ENCODE data around the gene PLA2G10.

The PLA2G10 gene

DNA sequence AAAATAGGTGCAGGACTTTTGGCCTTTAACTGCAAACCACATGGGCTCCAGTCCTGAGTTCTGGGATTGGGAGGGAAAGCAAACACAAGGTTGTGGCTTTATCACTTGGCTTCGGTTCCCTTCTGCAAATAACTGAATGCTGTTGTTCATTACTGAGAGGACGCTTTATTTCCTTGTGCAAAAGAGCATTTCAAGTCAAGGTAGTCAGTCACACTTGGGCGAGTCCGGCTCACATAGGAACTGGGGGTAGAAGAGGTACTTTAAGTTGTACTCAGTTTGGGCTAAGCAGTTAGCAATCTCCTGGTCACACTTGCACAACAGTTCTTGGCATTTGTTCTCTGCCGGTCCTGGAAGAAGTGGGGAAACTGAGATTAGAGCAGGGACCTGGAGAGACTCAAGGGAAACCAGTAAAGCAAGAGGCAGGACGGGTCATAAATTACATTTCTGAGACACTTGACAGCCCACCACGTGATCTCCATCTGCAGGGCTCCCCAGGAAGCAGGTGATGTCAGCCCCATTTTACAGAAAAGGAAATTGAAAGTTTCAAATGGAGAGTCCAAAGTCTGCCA is 21.6 kb downstream of the PLA2G10 start:
- Mint-ChIP-seq H3K36me3 (ENCODE audit: low read depth) (peaks cover 18% of the 10 kb centered on the region), H3K27ac (peak overlapping the region; percentile 70), H3K4me1 (peaks cover 10% of the 10 kb centered on the region), H3K27me3 (ENCODE audit: low read depth, poor library complexity) (peaks cover 19% of the 10 kb centered on the region), H3K4me3 (no peak overlapping the region), H3K9me3 (no peaks in the 10 kb centered on the region)
- TF ChIP-seq, protein P1, sequence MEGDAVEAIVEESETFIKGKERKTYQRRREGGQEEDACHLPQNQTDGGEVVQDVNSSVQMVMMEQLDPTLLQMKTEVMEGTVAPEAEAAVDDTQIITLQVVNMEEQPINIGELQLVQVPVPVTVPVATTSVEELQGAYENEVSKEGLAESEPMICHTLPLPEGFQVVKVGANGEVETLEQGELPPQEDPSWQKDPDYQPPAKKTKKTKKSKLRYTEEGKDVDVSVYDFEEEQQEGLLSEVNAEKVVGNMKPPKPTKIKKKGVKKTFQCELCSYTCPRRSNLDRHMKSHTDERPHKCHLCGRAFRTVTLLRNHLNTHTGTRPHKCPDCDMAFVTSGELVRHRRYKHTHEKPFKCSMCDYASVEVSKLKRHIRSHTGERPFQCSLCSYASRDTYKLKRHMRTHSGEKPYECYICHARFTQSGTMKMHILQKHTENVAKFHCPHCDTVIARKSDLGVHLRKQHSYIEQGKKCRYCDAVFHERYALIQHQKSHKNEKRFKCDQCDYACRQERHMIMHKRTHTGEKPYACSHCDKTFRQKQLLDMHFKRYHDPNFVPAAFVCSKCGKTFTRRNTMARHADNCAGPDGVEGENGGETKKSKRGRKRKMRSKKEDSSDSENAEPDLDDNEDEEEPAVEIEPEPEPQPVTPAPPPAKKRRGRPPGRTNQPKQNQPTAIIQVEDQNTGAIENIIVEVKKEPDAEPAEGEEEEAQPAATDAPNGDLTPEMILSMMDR (IDR thresholded peaks at IDR 0.05), result no peak
- DNase-seq, result no peak

GRCh38 chr16:14669776-14670175 is 24.3 kb downstream of the PLA2G10 start:
- H3K9me3 Mint-ChIP-seq, result no peaks in the 10 kb centered on the region
- DNase-seq, result no peak
- TF ChIP-seq, protein P1 (IDR thresholded peaks at IDR 0.05), result no peak
- peaks cover 10% of the 10 kb centered on the region for H3K4me1 Mint-ChIP-seq
- H3K27ac Mint-ChIP-seq, result no peak overlapping the region
- H3K36me3 Mint-ChIP-seq (ENCODE audit: low read depth), result peaks cover 43% of the 10 kb centered on the region
- no peak overlapping the region for H3K4me3 Mint-ChIP-seq
- peaks cover 6% of the 10 kb centered on the region for H3K27me3 Mint-ChIP-seq (ENCODE audit: low read depth, poor library complexity)

DNA sequence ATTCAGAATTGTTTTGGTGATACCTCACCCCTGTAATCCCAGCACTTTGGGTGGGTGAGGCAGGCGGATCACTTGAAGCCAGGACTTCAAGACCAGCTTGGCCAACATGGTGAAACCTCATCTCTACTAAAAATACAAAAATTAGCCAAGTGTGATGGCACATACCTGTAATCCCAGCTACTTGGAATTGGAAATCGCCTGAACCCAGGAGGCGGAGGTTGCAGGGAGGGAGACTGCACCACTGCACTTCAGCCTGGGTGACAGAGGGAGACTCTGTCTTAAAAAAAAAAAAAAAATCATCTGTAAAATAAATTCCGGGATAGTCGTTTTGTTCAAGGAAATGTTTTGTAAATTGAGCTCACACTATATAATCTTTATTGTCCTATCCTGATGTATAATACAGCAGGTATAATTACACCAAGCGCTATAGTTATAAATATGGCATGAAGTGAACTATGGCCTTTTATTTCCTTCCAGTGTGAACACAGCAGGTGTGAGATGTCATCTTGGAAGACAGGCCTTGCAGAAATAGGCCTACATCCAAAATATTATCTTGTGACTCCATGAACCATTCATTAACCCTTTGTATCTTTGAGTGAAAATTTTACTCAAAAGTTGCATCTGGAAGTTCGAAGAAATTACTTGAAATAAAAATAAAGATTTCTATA is 25.4 kb downstream of the PLA2G10 start:
- DNase-seq, result no peak
- no peaks in the 10 kb centered on the region for H3K9me3 Mint-ChIP-seq
- peaks cover 54% of the 10 kb centered on the region for H3K36me3 Mint-ChIP-seq (ENCODE audit: low read depth)
- H3K4me1 Mint-ChIP-seq, result peaks cover 10% of the 10 kb centered on the region
- TF ChIP-seq, protein P1 (IDR thresholded peaks at IDR 0.05), result no peak
- H3K4me3 Mint-ChIP-seq, result no peak overlapping the region
- H3K27me3 Mint-ChIP-seq (ENCODE audit: low read depth, poor library complexity), result peaks cover 3% of the 10 kb centered on the region
- H3K27ac Mint-ChIP-seq, result peak overlapping the region; percentile 66

DNA sequence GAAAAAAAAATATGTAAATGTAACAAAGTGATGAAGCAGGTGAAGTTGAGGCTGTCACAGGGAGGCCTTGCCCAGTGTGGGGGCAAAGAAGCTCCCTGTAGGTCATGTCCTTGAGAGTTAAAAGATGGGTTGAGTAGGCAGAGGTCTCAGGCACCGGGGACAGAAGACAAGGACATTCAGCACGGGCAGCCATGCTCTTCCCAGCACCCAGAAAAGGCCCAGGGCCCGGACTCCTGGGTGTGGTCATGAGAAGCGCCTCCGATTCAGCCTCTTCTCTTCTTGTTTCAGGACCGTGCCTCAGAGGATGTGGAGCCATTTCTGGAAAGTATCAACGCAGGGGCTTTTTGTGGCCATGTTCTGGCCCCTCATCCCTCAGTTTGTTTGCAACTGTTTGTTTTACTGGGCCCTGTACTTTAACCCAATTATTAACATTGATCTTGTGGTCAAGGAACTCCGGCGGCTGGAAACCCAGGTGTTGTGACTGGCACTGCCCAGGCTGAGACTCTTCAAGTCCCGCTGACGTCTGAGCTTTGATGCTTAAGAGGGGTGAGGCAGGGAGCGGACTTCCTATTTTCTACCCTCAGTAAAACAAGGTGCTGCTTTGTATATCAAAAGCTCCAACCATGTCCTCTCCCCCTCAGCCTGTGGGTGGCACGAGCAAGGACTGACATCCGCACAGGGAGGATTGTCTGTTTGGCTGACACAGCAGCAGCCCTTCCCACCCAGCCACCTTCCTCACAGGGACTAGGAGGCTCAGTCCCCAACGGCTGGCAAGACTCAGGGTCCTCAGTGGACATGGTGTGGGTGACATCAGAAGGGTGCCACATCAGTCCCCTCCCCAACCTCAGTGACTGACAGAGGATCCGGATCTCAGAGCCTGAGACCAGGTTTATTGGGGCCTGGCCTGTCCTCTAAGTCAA is 26.5 kb downstream of the PLA2G10 start:
- H3K4me3 Mint-ChIP-seq, result no peak overlapping the region
- H3K27ac Mint-ChIP-seq, result peak overlapping the region; percentile 66
- DNase-seq, result no peak
- H3K36me3 Mint-ChIP-seq (ENCODE audit: low read depth), result peaks cover 60% of the 10 kb centered on the region
- peaks cover 3% of the 10 kb centered on the region for H3K27me3 Mint-ChIP-seq (ENCODE audit: low read depth, poor library complexity)
- H3K9me3 Mint-ChIP-seq, result no peaks in the 10 kb centered on the region
- TF ChIP-seq, protein P1 (IDR thresholded peaks at IDR 0.05), result no peak
- H3K4me1 Mint-ChIP-seq, result peaks cover 8% of the 10 kb centered on the region

GRCh38 chr16:14658063-14658462 is 36.0 kb downstream of the PLA2G10 start:
- TF ChIP-seq, protein P1 (IDR thresholded peaks at IDR 0.05), result no peak
- H3K9me3 Mint-ChIP-seq, result no peaks in the 10 kb centered on the region
- no peaks in the 10 kb centered on the region for H3K4me1 Mint-ChIP-seq
- peaks cover 2% of the 10 kb centered on the region for H3K27me3 Mint-ChIP-seq (ENCODE audit: low read depth, poor library complexity)
- DNase-seq, result no peak
- H3K27ac Mint-ChIP-seq, result peak overlapping the region; percentile 77
- H3K4me3 Mint-ChIP-seq, result no peak overlapping the region
- peaks cover 69% of the 10 kb centered on the region for H3K36me3 Mint-ChIP-seq (ENCODE audit: low read depth)

Data from nephron progenitor cell (in vitro differentiated cells).